ENCODE results near the gene DYNC2H1.
"Not testable (repeated sequence)": the region's sequence is repeated elsewhere in the genome, so short reads cannot be mapped to it uniquely, and the experiment has no call there.

The DYNC2H1 gene

GRCh38 chr11:103294516-103294915, 185.3 kb downstream of the DYNC2H1 start:
- no peak for DNase-seq

GRCh38 chr11:103295704-103296103, 186.5 kb downstream of the DYNC2H1 start:
- no peak for DNase-seq

GRCh38 chr11:103297900-103298299, 188.7 kb downstream of the DYNC2H1 start:
- DNase-seq: no peak

- no peak for DNase-seq
These were observed 206.0 kb downstream of the DYNC2H1 start for GRCh38 chr11:103315248-103315647.

GRCh38 chr11:103317118-103317517, 207.9 kb downstream of the DYNC2H1 start:
- no peak for DNase-seq

- no peak for DNase-seq
These were observed 213.6 kb downstream of the DYNC2H1 start for GRCh38 chr11:103322821-103323220.

- no peak for DNase-seq
These were observed 216.5 kb downstream of the DYNC2H1 start for GRCh38 chr11:103325686-103326069.

GRCh38 chr11:103326070-103326794, 217.0 kb downstream of the DYNC2H1 start:
- peak; percentile 12 to 30 for DNase-seq

GRCh38 chr11:103327721-103328120, 218.5 kb downstream of the DYNC2H1 start:
- DNase-seq: no peak

- no peak for DNase-seq
These were observed 223.2 kb downstream of the DYNC2H1 start for GRCh38 chr11:103332409-103332808.

GRCh38 chr11:103338621-103339484, 229.6 kb downstream of the DYNC2H1 start:
- no peak for DNase-seq

GRCh38 chr11:103339485-103339857, 230.2 kb downstream of the DYNC2H1 start:
- no peak for DNase-seq

- no peak for DNase-seq
These were observed 231.7 kb downstream of the DYNC2H1 start for GRCh38 chr11:103340956-103341355.

- DNase-seq: no peak
These were observed 235.7 kb downstream of the DYNC2H1 start for GRCh38 chr11:103344886-103345285.

GRCh38 chr11:103349595-103349994, 240.4 kb downstream of the DYNC2H1 start:
- DNase-seq: no peak

- no peak for DNase-seq
These were observed 245.4 kb downstream of the DYNC2H1 start for GRCh38 chr11:103354656-103355055.

- no peak for DNase-seq
These were observed 249.0 kb downstream of the DYNC2H1 start for GRCh38 chr11:103358251-103358650.

- DNase-seq: no peak
These were observed 250.0 kb downstream of the DYNC2H1 start for GRCh38 chr11:103359216-103359615.

GRCh38 chr11:103364687-103365086, 255.5 kb downstream of the DYNC2H1 start:
- no peak for DNase-seq

GRCh38 chr11:103367650-103368049, 258.4 kb downstream of the DYNC2H1 start:
- DNase-seq: no peak

GRCh38 chr11:103368145-103368544, 258.9 kb downstream of the DYNC2H1 start:
- no peak for DNase-seq

- no peak for DNase-seq
These were observed 260.9 kb downstream of the DYNC2H1 start for GRCh38 chr11:103370076-103370475.

GRCh38 chr11:103372906-103373305, 263.7 kb downstream of the DYNC2H1 start:
- DNase-seq: no peak

GRCh38 chr11:103374227-103374626, 265.0 kb downstream of the DYNC2H1 start:
- DNase-seq: not testable (repeated sequence)
